ENCODE results near the gene ARID1A. TPM values are rescaled to one million over a fixed set of nuclear protein-coding genes. Genes with fewer than 3 reads are reported as not detected.

ARID1A gene
- total RNA-seq, 1 donor from 2014 or later = 43.1 TPM

DNA sequence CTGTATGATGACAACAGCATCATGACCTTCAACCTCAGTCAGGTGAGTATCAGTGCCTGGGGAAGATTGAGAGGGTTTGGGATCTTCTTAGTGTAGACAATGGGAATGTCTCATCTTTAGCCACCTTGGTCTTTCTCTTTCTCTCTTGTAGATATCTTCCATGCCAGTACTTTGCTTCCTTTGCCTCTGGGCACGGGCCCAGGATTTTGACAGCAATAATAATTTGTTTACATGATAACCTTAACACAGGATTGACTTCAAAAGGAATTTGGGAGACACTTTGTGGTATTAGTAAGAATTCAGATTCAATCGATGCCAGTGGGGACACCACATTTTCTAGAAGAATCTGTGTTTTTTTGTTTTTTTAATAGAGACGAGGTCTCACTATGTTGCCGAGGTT lies 79.9 kb downstream of the ARID1A start:
- Mint-ChIP-seq H3K4me3 (no peak overlapping the region), H3K36me3 (peaks cover 66% of the 10 kb centered on the region), H3K4me1 (peaks cover 3% of the 10 kb centered on the region), H3K9me3 (no peaks in the 10 kb centered on the region), H3K27me3 (ENCODE audit: insufficient read depth, low read depth) (peaks cover 5% of the 10 kb centered on the region), H3K27ac (no peak overlapping the region)
- no peak overlapping the region for H3K27ac ChIP-seq
- H3K9me3 ChIP-seq (ENCODE audit: low read depth) = no peaks in the 10 kb centered on the region
- no peaks in the 10 kb centered on the region for H3K27me3 ChIP-seq
- H3K9ac ChIP-seq = no peak overlapping the region
- H3K4me3 ChIP-seq = no peak overlapping the region
- no peak for DNase-seq (ENCODE audit: low spot score)
- H3F3A ChIP-seq (ENCODE audit: low read depth) = peaks cover 15% of the 10 kb centered on the region
- TF ChIP-seq, protein P1, sequence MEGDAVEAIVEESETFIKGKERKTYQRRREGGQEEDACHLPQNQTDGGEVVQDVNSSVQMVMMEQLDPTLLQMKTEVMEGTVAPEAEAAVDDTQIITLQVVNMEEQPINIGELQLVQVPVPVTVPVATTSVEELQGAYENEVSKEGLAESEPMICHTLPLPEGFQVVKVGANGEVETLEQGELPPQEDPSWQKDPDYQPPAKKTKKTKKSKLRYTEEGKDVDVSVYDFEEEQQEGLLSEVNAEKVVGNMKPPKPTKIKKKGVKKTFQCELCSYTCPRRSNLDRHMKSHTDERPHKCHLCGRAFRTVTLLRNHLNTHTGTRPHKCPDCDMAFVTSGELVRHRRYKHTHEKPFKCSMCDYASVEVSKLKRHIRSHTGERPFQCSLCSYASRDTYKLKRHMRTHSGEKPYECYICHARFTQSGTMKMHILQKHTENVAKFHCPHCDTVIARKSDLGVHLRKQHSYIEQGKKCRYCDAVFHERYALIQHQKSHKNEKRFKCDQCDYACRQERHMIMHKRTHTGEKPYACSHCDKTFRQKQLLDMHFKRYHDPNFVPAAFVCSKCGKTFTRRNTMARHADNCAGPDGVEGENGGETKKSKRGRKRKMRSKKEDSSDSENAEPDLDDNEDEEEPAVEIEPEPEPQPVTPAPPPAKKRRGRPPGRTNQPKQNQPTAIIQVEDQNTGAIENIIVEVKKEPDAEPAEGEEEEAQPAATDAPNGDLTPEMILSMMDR (IDR thresholded peaks at IDR 0.05) = no peak
- TF ChIP-seq EZH2 (IDR thresholded peaks at IDR 0.05) (no peak), EZH2phosphoT487 (IDR thresholded peaks at IDR 0.05) (no peak)
- H3K79me2 ChIP-seq (ENCODE audit: low read depth) = peaks cover 23% of the 10 kb centered on the region
- H3K4me1 ChIP-seq = no peaks in the 10 kb centered on the region
- peaks cover 10% of the 10 kb centered on the region for H3K36me3 ChIP-seq
- no peak overlapping the region for H2AFZ ChIP-seq (replicated peaks)
- no peak overlapping the region for H3K4me2 ChIP-seq
- peaks cover 45% of the 10 kb centered on the region for H4K20me1 ChIP-seq (ENCODE audit: low read depth)

DNA sequence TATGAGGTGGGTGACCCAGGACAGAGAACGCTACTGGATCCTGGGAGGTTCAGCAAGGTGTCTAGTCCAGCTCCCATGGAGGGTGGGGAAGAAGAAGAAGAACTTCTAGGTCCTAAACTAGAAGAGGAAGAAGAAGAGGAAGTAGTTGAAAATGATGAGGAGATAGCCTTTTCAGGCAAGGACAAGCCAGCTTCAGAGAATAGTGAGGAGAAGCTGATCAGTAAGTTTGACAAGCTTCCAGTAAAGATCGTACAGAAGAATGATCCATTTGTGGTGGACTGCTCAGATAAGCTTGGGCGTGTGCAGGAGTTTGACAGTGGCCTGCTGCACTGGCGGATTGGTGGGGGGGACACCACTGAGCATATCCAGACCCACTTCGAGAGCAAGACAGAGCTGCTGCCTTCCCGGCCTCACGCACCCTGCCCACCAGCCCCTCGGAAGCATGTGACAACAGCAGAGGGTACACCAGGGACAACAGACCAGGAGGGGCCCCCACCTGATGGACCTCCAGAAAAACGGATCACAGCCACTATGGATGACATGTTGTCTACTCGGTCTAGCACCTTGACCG lies 83.4 kb downstream of the ARID1A start:
- no peak for DNase-seq (ENCODE audit: low spot score)
- H3K27me3 Mint-ChIP-seq (ENCODE audit: insufficient read depth, low read depth) = peaks cover 7% of the 10 kb centered on the region
- H3K9ac ChIP-seq = no peak overlapping the region
- no peak overlapping the region for H3K27ac ChIP-seq
- H3K36me3 ChIP-seq = peaks cover 14% of the 10 kb centered on the region
- H2AFZ ChIP-seq (replicated peaks) = no peak overlapping the region
- no peaks in the 10 kb centered on the region for H3K9me3 ChIP-seq (ENCODE audit: low read depth)
- no peaks in the 10 kb centered on the region for H3K9me3 Mint-ChIP-seq
- no peak overlapping the region for H3K4me3 Mint-ChIP-seq
- TF ChIP-seq EZH2phosphoT487 (IDR thresholded peaks at IDR 0.05) = no peak
- TF ChIP-seq EZH2 (IDR thresholded peaks at IDR 0.05) = no peak
- TF ChIP-seq, protein P1 (IDR thresholded peaks at IDR 0.05) = no peak
- H3K27me3 ChIP-seq = no peaks in the 10 kb centered on the region
- H3K79me2 ChIP-seq (ENCODE audit: low read depth) = peaks cover 33% of the 10 kb centered on the region
- peaks cover 50% of the 10 kb centered on the region for H3F3A ChIP-seq (ENCODE audit: low read depth)
- H3K4me3 ChIP-seq = no peak overlapping the region
- H3K4me1 ChIP-seq = peaks cover 10% of the 10 kb centered on the region
- H4K20me1 ChIP-seq (ENCODE audit: low read depth) = peaks cover 66% of the 10 kb centered on the region
- H3K27ac Mint-ChIP-seq = no peak overlapping the region
- peaks cover 25% of the 10 kb centered on the region for H3K4me1 Mint-ChIP-seq
- H3K4me2 ChIP-seq = no peak overlapping the region
- peaks cover 49% of the 10 kb centered on the region for H3K36me3 Mint-ChIP-seq

DNA sequence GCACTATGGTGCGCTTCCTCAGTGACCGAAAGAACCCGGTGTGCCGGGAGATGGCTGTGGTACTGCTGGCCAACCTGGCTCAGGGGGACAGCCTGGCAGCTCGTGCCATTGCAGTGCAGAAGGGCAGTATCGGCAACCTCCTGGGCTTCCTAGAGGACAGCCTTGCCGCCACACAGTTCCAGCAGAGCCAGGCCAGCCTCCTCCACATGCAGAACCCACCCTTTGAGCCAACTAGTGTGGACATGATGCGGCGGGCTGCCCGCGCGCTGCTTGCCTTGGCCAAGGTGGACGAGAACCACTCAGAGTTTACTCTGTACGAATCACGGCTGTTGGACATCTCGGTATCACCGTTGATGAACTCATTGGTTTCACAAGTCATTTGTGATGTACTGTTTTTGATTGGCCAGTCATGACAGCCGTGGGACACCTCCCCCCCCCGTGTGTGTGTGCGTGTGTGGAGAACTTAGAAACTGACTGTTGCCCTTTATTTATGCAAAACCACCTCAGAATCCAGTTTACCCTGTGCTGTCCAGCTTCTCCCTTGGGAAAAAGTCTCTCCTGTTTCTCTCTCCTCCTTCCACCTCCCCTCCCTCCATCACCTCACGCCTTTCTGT lies 84.6 kb downstream of the ARID1A start:
- no peaks in the 10 kb centered on the region for H3K9me3 ChIP-seq (ENCODE audit: low read depth)
- no peak overlapping the region for H2AFZ ChIP-seq (replicated peaks)
- peaks cover 63% of the 10 kb centered on the region for H3F3A ChIP-seq (ENCODE audit: low read depth)
- peaks cover 14% of the 10 kb centered on the region for H3K36me3 ChIP-seq
- peaks cover 36% of the 10 kb centered on the region for H3K4me1 Mint-ChIP-seq
- no peak overlapping the region for H3K27ac ChIP-seq
- no peak overlapping the region for H3K4me3 ChIP-seq
- TF ChIP-seq EZH2phosphoT487 (IDR thresholded peaks at IDR 0.05) = no peak
- TF ChIP-seq, protein P1 (IDR thresholded peaks at IDR 0.05) = no peak
- no peak for TF ChIP-seq EZH2 (IDR thresholded peaks at IDR 0.05)
- no peak for DNase-seq (ENCODE audit: low spot score)
- H3K9me3 Mint-ChIP-seq = no peaks in the 10 kb centered on the region
- H4K20me1 ChIP-seq (ENCODE audit: low read depth) = peaks cover 61% of the 10 kb centered on the region
- H3K79me2 ChIP-seq (ENCODE audit: low read depth) = peaks cover 33% of the 10 kb centered on the region
- no peak overlapping the region for H3K27ac Mint-ChIP-seq
- no peak overlapping the region for H3K4me3 Mint-ChIP-seq
- peaks cover 10% of the 10 kb centered on the region for H3K4me1 ChIP-seq
- no peaks in the 10 kb centered on the region for H3K27me3 ChIP-seq
- peaks cover 4% of the 10 kb centered on the region for H3K27me3 Mint-ChIP-seq (ENCODE audit: insufficient read depth, low read depth)
- H3K9ac ChIP-seq = no peak overlapping the region
- peaks cover 36% of the 10 kb centered on the region for H3K36me3 Mint-ChIP-seq
- H3K4me2 ChIP-seq = no peak overlapping the region

All from neural progenitor cell (in vitro differentiated cells).